ENCODE results near the gene HIBADH.

The HIBADH gene

DNA sequence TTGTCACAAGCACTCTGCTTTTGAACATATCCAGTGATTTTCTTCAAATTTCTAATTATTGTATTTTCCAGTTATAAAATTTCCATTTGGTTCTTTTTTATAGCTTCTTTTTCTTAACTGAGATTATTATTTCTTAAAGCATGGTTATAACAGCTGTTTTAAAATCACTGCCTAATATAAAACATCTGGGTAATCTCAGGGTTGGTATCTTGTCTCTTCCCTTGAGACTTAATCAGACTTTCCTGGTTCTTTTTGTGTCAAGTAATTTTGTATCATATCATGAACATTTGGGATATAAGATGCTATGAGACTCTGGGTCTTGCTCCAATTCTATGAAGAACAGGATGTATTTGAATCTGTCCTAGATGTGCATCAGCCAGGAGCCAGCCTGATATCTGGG, 93.6 kb downstream of the HIBADH start:
- TF ChIP-seq, protein P1, sequence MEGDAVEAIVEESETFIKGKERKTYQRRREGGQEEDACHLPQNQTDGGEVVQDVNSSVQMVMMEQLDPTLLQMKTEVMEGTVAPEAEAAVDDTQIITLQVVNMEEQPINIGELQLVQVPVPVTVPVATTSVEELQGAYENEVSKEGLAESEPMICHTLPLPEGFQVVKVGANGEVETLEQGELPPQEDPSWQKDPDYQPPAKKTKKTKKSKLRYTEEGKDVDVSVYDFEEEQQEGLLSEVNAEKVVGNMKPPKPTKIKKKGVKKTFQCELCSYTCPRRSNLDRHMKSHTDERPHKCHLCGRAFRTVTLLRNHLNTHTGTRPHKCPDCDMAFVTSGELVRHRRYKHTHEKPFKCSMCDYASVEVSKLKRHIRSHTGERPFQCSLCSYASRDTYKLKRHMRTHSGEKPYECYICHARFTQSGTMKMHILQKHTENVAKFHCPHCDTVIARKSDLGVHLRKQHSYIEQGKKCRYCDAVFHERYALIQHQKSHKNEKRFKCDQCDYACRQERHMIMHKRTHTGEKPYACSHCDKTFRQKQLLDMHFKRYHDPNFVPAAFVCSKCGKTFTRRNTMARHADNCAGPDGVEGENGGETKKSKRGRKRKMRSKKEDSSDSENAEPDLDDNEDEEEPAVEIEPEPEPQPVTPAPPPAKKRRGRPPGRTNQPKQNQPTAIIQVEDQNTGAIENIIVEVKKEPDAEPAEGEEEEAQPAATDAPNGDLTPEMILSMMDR (IDR thresholded peaks at IDR 0.05; ENCODE audit: low read depth, low read length): no peak
- H3K4me3 ChIP-seq (ENCODE audit: low read depth, low read length): no peak overlapping the region
- in situ Hi-C loops (cut with HindIII; ENCODE audit: low sequenced_read_pairs): no loop called here
- DNase-seq (ENCODE audit: low read depth, low spot score): no peak

DNA sequence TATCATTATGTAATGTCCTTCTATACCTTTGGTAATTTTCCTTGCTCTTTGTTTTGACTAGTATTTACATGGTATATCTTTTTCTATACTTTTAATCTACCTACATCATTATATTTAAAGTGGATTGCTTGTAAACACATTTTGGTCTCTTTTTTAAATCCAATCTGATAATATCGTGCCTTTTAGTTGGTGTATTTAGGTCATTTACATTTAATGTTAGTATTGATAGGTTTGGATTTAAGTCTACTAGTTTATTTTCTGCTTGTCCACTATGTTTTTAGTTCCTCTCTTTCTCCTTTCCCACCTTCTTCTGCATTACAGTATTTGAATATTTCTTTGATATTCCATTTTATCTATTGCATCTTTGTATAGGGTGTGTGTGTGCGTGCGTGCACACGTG, 95.4 kb downstream of the HIBADH start:
- H3K4me3 ChIP-seq (ENCODE audit: low read depth, low read length): no peak overlapping the region
- no peak for DNase-seq (ENCODE audit: low read depth, low spot score)
- in situ Hi-C loops (cut with HindIII; ENCODE audit: low sequenced_read_pairs): no loop called here
- TF ChIP-seq, protein P1 (IDR thresholded peaks at IDR 0.05; ENCODE audit: low read depth, low read length): no peak

DNA sequence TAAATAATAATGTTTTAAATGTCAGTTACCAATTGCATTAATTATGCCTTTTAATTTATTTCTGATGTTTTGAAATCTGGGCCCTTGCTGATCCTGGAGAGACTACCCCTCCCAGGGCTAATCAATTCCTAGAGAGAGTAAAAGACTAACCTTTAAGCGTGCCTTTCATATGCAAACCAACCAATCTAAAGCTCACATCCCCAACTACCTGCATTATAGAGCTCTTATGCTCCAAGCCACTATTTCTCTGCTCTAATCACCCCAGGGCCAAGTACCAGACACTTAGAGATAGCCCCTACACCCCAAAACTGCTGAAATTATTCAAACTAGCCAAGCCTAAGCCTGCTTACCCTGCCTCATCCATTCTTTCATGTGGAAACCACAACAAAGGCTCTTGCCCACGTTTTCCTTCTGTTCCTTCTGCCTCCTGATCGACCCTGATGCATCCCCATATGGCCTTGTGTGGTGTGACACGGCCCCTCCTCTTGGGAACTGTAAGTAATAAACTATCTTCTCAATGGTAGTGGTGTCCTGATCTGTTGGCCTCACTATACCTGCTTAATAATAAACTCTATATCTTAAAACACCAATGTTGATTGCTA, 97.7 kb downstream of the HIBADH start:
- TF ChIP-seq, protein P1 (IDR thresholded peaks at IDR 0.05; ENCODE audit: low read depth, low read length): no peak
- DNase-seq (ENCODE audit: low read depth, low spot score): no peak
- H3K4me3 ChIP-seq (ENCODE audit: low read depth, low read length): no peak overlapping the region
- in situ Hi-C loops (cut with HindIII; ENCODE audit: low sequenced_read_pairs): no loop called here

DNA sequence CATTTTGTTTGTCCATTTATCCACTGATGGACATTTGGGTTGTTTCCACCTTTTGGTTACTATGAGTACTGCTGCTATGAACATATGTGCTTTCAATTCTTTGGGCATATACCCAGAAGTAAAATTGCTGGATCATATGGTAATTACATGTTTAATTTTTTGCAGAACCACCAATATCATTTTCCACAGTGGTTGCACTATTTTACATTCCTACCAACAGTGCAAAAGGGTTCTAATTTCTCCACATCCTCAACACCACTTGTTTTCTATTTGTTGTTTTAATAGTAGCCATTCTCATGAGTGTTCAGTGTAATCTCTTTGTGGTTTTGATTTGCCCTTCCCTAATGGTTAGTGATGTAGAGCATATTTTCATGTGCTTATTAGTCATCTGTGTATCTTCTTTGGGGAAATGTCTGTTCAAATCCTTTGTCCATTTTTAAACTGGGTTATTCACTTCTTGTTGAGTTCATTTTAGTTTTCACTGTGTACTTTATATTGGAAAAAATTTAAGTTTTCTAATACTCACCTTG, 101.9 kb downstream of the HIBADH start:
- H3K4me3 ChIP-seq (ENCODE audit: low read depth, low read length): no peak overlapping the region
- TF ChIP-seq, protein P1 (IDR thresholded peaks at IDR 0.05; ENCODE audit: low read depth, low read length): no peak
- in situ Hi-C loops (cut with HindIII; ENCODE audit: low sequenced_read_pairs): no loop called here
- peak; percentile 76 for DNase-seq (ENCODE audit: low read depth, low spot score)

DNA sequence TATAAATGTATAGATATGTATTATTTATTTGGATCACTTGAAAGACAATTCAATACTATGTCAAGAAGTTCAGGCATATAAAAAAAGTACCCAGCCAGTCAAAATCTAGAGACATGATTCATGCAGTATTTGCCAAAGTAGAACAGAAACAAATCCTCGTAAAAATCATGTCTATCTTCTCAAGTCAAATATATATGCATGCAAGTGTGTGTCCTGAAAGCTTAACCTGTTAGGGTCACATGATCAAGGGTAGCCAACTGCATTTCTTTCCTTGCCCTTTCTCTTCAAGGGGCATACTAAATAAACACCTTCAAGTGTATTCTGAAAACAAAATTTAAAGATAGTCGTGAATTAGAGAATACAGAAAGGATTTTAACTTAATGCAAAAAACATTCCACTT, 107.0 kb downstream of the HIBADH start:
- TF ChIP-seq, protein P1 (IDR thresholded peaks at IDR 0.05; ENCODE audit: low read depth, low read length): no peak
- DNase-seq (ENCODE audit: low read depth, low spot score): no peak
- H3K4me3 ChIP-seq (ENCODE audit: low read depth, low read length): no peak overlapping the region
- in situ Hi-C loops (cut with HindIII; ENCODE audit: low sequenced_read_pairs): no loop called here

DNA sequence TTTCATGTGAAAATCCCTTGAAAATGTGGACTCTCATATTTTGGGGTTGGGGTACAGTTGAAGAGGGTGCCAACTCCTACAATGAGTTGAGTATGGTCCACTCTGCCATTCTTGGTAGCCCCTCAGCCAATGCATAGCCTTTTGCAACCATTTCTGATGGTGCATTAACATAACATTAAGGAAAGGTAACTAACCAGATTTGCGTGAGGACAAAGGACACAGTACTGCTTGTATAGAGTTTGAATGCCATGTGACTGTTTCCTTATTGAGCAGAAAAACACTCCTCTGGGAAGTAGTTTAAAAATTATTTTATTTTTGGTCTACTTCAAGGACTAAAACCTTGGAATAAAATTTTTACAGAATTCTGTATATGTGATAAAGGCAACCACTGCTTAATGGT, 107.9 kb downstream of the HIBADH start:
- in situ Hi-C loops (cut with HindIII; ENCODE audit: low sequenced_read_pairs): no loop called here

More for the DNA sequence above, 107.9 kb downstream of the HIBADH start:
- no peak overlapping the region for H3K4me3 ChIP-seq (ENCODE audit: low read depth, low read length)
- TF ChIP-seq, protein P1 (IDR thresholded peaks at IDR 0.05; ENCODE audit: low read depth, low read length): no peak
- DNase-seq (ENCODE audit: low read depth, low spot score): no peak

Data from astrocyte of the spinal cord (primary cell).